COLO668 (cell line): ENCODE measurements around the gene ZNF19.

Experiments used
- DNase-seq: peaks from one replicate; lab custom pipeline; 2025; ENCODE audit not compliant: unreplicated experiment; lab: John Stamatoyannopoulos, UW

The ZNF19 gene

GRCh38 chr16:71491054-71491453, 1.9 kb upstream of the ZNF19 start:
- DNase-seq, result no peak

- DNase-seq, result no peak
Measured at GRCh38 chr16:71490361-71490760, 1.2 kb upstream of the ZNF19 start.

DNA sequence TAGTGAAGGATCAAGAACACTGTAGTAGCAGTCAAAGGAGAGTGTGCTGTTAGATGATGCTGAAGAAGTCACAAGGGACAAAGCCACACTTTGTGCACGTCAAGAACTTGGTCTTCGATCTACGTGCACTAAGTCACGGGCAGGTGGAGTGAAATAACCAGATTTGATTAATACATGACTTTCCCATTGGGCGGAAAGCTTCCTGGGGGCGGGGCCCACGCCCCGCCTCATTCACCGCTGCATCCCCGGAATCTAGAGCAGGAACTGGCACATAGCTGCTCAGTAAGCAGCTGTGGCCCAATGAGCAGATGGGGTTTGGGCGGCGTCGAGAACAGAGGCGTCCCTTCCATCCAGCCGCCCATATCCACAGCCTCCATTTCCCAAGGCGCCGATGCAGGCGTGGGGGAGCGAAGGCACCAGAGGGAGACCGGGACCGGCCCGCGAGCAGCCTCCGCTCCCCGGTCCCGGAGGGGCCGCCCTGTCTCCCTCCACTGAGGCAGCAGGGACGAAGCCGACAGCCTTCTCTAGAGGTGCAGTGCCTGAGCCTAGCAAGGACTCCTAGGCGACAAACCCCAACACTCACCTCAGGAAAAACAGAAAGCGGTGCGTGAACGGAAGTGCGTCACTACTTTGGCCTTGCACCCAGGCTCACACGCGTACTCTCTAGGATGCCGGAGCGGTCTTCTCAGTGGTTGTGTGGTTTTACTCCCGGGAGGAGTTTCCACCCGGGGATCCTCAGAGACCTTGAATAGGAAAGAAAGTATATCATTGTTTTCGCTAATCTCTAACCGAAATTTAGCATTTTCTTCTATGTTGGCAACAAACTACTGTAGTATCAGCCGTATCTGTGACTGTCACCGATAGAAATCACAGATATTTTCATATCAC, 4.9 kb downstream of the ZNF19 start:
- peak; percentile 84 for DNase-seq

DNA sequence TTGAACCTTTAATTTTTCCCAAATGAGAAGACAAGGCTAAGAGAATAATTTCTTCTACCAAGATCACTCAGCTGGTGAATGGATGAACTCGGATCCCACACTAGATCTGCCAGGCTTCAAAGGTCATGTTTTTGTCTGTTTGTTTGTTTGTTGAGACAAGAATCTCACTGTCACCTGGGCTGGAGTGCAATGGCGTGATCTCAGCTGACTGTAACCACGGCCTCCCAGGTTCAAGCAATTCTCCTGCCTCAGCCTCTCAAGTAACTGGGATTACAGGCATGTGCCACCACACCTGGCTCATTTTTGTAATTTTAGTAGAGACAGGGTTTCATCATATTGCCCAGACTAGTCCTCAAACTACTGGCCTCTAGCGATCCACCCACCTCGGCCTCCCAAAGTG, 6.6 kb downstream of the ZNF19 start:
- no peak for DNase-seq

- DNase-seq, result no peak
Measured at GRCh38 chr16:71480956-71481355, 8.2 kb downstream of the ZNF19 start.

DNA sequence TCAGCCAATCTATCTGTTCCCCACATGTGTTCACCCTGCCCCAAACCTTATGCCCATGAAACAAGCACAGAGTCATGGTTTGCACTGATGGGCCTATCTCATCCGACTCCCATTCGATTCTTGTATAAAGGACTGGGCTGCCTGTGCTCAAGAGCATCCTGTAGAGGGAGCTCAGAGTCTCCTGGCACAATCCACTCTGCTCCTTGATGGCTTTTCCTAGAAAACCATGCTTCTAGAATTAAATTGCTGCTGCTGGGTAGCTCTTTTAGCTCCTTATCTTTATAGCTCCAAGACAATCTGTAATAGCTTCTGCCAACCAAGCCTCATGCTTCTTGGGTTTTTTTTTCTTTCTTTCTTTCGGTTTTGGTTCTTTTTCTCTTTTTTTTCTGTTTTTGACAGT, 9.7 kb downstream of the ZNF19 start:
- peak; percentile 4 for DNase-seq

DNA sequence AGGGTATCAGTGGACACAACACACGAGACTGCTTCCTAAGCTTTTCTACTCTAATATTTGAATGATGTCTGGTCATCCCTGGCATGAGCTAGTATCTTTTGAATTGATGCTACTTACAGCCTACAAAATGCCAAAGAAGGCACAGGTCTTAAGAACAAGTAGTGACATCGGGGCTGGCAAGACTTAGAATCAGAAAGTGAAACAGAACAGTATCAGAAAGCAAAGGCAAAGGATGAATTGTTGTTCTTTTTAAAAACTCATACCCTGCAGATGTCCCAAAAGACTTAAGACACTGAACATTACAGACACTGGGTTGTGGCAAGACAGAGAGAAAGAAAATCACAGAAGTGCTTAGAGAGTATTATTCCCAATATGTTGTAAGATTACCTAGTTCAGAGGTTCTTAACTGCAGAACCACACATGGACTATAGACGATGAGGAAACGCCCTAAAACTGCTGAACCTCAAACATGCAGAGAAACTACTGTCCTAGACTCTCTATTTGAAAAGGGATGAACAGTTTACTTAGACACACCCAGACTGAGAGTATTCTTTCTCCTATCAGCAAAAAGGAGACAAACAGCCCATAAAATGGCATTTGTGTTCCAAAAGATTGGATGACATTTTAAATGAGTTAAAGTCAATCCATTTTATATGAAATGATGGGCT, 12.5 kb downstream of the ZNF19 start:
- no peak for DNase-seq

DNA sequence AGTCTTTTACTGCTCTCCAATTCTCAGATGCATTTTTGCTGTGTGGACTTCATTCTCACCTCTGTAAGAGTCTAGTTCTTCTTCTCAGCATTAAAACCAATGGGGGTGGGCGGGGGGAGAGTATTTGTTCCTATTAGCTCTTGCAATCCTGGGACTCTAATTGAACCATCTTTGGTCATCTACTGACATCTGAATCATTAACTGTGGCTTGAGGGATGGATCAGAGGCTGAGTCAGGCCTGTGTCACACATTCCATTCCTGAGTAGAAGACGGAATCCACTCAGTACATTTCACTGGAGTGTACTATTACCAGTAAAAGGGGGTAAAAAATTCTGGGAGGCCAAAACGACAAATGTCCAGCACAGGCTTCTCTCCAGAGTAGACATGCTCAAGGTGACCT, 14.3 kb downstream of the ZNF19 start:
- no peak for DNase-seq

DNA sequence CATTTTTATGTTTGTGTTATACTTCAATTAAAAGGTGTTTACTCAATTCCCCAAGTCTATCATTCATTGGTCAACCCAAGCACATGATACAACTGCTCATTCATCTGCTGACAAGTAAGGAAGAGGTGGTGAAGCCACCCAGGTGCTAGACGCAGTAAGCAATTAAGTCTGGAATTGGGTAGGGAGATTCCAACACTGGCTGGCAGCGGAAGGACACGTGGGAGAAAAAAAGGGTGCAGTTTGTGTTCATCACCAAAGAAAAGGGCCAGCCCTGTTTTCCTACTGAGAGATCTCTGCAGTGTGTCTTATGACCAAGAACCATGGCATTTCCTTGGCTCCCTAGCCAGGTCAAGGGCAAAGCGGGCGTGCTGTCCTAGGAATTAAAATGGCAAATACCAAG, 15.2 kb downstream of the ZNF19 start:
- no peak for DNase-seq

DNA sequence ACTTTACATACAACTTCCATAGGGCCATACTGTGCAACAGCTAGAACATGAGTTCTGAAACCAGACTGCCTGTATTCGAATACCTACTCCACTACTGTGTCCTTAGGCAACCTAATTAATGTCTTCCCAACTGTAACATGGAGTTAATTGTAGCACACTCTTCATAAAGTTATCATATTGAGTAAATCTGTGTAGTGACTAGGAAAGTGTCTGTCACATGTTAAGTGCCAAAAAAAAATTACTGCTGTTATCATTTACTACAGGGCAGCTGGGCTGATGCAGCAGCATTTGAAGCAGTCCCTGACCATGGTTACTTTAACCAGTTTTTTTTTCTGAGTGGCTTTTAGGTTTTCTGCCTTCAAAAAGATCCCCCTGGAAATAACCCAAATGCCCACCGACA, 16.2 kb downstream of the ZNF19 start:
- no peak for DNase-seq

- no peak for DNase-seq
Measured at GRCh38 chr16:71472051-71472450, 17.1 kb downstream of the ZNF19 start.

- DNase-seq, result no peak
Measured at GRCh38 chr16:71467810-71468209, 21.3 kb downstream of the ZNF19 start.

- DNase-seq, result no peak
Measured at GRCh38 chr16:71464231-71464630, 24.9 kb downstream of the ZNF19 start.

DNA sequence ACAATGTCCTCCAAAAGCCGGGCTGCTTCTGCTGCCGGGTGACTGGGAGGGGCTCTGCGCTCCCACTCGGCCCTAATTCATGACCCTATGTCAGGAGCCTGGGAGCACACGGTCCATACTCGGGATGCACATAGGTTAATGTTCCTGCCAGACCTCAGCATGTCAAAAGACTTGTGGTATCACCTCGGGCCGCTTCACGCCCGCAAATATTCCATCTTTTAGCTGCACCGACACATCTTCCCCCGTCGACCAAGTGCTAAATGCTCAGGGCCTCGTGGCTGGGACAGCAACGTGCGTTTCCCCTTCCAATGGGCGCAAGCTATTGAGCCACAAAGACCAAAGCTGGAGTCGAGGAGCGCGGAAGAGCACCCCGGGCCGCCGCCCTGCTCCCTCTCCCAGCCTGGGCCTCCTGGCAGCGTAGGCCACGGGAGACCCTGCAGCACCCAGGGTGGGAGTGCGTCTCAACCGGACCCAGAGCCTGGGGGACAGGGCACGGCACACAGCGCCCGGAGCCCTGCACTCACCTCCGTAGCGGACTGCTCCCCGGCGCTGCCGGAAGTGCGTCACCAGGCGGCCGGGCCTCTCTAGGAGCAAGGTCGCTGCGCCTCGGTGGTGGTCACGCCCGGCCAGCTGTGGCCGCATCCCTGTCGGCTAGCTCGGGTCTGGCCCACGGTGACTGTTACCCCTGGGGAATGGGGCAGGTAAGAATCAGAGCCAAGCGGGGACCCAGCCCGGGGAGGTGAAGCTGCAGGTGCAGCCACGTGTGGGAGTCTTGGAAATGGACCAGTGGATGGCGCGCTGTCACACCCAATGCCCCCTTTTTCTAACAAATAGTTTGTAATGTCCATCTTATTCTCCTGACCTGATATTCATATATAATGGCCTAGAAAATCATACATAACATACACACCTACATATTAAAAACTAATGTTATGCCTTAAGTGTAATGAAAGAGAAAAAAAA, 27.2 kb downstream of the ZNF19 start, which contains the start of gene ZNF23:
TSS of gene ZNF23 (minus strand) at position 562 of the 963 bp plus-strand sequence. CDS start 5,451 bp downstream, outside the sequence.
- peak; percentile 85 for DNase-seq

- DNase-seq, result no peak
Measured at GRCh38 chr16:71460941-71461340, 28.2 kb downstream of the ZNF19 start.

DNA sequence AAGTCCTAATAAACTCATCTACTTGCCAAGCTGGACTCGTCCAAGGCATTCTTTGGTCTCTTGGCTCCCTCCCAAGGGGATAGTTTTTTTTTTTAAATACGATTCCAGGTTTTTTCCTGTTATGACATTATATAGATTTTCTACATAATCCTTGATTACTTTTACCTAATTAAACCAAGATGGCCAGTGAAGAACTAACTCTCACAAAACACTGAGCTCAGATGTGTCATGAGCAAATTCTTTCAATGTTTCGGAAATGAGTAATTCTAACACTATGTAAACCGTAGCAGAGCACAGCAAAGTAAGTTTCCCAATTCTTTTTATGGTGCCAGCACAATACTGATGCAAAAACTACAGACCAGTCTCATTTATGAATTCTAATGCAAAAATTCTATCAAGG, 28.9 kb downstream of the ZNF19 start:
- DNase-seq, result no peak

DNA sequence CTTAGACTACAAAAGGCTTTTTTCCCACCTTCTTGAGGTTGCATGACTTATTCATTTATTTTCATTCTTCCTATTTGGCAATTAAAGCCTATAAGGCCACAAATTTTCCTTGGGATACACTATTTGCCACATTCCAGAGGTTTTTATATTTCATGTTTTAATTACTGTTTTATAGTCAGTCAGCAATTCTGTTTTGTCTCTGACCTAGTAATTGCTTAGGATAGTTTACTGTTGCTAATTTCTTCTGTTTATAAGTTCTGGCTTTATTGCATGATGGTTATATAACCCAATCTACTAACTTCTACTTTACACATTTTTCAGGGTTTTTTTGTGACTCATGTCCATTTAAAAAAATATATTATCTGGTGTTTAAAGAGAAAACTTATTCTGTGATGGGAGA, 29.6 kb downstream of the ZNF19 start:
- no peak for DNase-seq

GRCh38 chr16:71456801-71457200, 32.3 kb downstream of the ZNF19 start:
- DNase-seq, result no peak

GRCh38 chr16:71453036-71453435, 36.1 kb downstream of the ZNF19 start:
- no peak for DNase-seq

DNA sequence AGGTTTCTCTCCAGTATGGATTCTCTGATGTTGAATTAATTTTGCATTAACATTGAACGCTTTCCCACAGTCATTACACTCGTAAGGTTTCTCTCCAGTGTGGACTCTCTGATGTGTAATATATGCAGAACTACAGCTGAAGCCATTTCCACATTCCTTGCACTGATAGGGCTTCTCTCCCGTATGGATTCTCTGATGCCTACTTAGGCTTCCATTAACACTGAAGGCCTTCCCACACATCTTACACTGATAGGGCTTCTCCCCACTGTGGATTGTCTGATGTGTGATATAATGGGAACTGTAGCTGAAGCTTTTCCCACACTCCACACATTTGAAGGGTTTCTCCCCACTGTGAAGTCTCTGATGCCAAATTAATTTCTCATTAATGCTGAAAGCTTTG, 40.1 kb downstream of the ZNF19 start:
- DNase-seq, result no peak

GRCh38 chr16:71448274-71448866, 40.8 kb downstream of the ZNF19 start:
- no peak for DNase-seq
